Kidney glomerular epithelial cell (primary cell): ENCODE results near the gene VPS13C.

Source experiments
- DNase-seq: peaks from one replicate; lab custom pipeline; 2025; lab: John Stamatoyannopoulos, UW

Gene VPS13C

GRCh38 chr15:61815356-61816083, 244.7 kb downstream of the VPS13C start:
- no peak for DNase-seq

DNA sequence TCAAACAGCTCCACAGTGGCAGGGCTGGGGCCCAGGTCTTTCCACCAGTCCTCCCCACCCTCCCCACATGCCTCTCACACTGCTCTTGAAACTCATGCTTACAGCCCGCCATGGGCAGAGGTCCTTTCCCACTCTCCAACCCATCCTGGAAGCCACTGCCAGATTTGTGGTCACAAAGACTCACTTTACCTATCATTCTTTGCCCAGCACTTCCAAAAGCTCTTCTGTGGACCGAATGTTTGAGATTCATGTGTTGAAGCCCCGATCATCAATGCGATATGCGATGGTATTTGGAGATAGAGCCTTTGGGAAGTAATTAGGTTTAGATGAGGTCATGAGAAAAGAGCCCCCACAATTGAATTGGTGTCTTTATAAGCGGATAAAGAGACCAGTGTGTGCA, 247.8 kb downstream of the VPS13C start:
- no peak for DNase-seq

DNA sequence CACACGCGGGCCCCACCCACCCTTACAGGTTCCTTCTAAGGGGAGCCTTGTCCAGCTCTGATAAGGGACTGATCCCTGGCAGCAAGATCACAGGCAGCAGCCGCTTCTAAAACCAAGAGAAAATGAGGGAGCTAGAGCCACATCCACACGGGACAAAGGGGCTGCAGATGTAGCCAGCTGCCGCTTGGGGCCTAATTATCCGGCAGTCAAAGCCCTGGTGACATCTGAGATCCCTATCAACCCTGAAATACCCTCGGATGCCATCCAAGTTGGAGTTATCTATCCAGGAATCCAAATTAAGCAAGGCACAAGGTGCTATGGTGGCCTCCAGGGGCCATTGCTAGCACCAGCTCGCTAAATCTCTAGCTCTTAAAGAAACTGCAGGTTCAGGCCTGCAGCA, 248.3 kb downstream of the VPS13C start:
- DNase-seq, result no peak

DNA sequence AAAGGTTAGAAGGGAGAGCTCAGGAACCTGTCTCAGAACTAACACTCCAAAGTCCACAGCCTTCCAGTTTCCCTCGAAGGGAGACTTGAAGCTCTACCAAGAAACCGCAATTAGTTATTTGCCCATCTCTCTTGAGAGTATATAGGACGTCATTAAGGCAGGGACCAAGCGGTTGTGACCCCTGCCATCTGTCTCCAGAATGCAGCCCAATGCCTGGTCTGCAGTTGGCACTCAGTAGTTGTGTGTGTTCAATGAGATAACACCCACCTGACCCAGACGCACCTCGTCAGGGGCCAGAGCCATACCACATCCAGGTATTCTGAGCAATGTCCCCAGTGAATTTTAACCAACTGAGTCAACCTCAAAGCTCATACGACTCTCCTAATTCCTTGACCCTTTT, 251.0 kb downstream of the VPS13C start:
- DNase-seq, result no peak

- DNase-seq, result no peak
These were observed 252.8 kb downstream of the VPS13C start for GRCh38 chr15:61807281-61807929.
